Duodenal mucosa (tissue), 2 donors: ENCODE measurements around the gene TCF19.
A peak's percentile ranks its signal among the peaks of the same experiment; 100 is the strongest.

Experiments used
- H3K27ac ChIP-seq: one replicate; pipeline ENCODE4 v1.7.0; 2013; ENCODE audit warnings: low read depth, low read length
- H3K27me3 ChIP-seq, 2 donors: one replicate each; pipeline ENCODE4 v1.7.0; 2013; ENCODE audit warnings: low read length in 2 of 2, control low read depth in 1 of 2; ENCODE audit not compliant: insufficient read depth in 2 of 2, control insufficient read depth in 1 of 2
- H3K36me3 ChIP-seq, 2 donors: one replicate each; pipeline ENCODE4 v1.7.0; 2013; ENCODE audit warnings: low read length in 2 of 2, control low read depth in 1 of 2; ENCODE audit not compliant: insufficient read depth in 2 of 2, control insufficient read depth in 1 of 2
- H3K4me1 ChIP-seq, 2 donors: one replicate each; pipeline ENCODE4 v1.7.0; 2013; ENCODE audit warnings: low read length in 2 of 2, control low read depth in 1 of 2; ENCODE audit not compliant: insufficient read depth in 2 of 2, control insufficient read depth in 1 of 2
- H3K4me3 ChIP-seq, 2 donors: one replicate each; pipeline ENCODE4 v1.7.0; 2013; ENCODE audit warnings: low read length in 2 of 2, low read depth in 1 of 2
- H3K9ac ChIP-seq, 2 donors: one replicate each; pipeline ENCODE4 v1.7.0; 2013; ENCODE audit warnings: low read length in 2 of 2, low read depth in 1 of 2
- H3K9me3 ChIP-seq, 2 donors: one replicate each; pipeline ENCODE4 v1.7.0; 2013; ENCODE audit warnings: low read length in 2 of 2, control low read depth in 1 of 2; ENCODE audit not compliant: control insufficient read depth in 1 of 2

The TCF19 gene

DNA sequence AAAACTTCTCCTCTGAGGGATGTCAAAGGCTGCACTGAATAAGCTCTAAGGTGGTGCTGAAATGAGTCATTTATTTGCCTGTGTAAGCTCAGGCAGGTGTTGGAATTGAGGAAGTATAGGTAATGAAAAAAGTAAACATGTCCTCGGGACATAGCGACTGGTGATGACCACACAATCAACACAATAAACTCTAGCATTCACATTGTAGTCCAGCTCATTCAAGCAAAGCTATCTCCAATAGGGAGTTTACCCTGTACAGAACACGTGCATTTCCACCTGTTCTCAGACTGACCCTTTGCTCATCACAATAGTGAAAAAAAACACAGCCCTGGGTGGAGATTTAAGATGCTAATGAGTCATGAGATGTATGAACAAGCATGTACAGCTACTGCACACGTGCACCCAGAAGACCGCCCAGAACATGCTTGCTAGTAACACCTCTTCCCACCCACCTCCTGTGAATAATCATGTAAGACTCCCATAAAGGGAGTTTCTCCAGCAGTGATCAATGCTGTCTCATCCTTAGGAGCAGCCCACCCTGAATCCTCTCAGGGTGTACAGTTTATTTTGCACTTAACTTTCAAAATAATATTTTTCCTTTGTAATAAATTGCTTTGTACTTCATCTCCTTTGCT, 45.1 kb downstream of the TCF19 start:
- Histone ChIP-seq H3K4me3 (peak overlapping the region; percentile 66 to 84), H3K27ac (peak overlapping the region; percentile 88), H3K9me3 (no peaks in the 10 kb centered on the region), H3K27me3 (no peaks in the 10 kb centered on the region), H3K9ac (peak overlapping the region; percentile 35 to 72), H3K4me1 (peaks cover 53 to 61% of the 10 kb centered on the region in 2 donors), H3K36me3 (peaks cover 4% of the 10 kb centered on the region in 2 donors)

DNA sequence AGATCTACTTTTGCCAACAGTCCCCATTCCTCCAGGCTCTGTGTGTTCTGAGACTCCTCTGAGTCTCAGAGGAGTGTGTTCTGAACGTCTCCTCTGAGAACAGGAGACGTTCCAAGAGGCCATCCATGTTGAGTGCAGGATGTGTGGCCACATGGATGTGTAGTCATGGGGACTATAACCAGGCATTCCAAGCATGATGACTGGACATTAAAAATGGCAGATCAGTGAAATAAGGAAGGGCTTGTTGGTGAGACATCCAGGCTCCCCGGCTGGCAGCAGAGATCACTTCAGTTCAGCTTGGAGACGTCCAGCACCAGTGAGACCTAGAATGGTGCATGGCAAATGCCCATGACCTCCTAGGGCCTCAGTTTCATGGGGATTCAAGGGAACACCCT, 46.4 kb downstream of the TCF19 start:
- H3K27me3 ChIP-seq: no peaks in the 10 kb centered on the region
- peaks cover 57 to 67% of the 10 kb centered on the region in 2 donors for H3K4me1 ChIP-seq
- H3K27ac ChIP-seq: no peak overlapping the region
- H3K9ac ChIP-seq: peak overlapping the region in 1 of 2 donors; percentile 35
- peak overlapping the region; percentile 0 to 40 for H3K4me3 ChIP-seq
- no peaks in the 10 kb centered on the region for H3K9me3 ChIP-seq
- peaks cover 4% of the 10 kb centered on the region in 2 donors for H3K36me3 ChIP-seq

DNA sequence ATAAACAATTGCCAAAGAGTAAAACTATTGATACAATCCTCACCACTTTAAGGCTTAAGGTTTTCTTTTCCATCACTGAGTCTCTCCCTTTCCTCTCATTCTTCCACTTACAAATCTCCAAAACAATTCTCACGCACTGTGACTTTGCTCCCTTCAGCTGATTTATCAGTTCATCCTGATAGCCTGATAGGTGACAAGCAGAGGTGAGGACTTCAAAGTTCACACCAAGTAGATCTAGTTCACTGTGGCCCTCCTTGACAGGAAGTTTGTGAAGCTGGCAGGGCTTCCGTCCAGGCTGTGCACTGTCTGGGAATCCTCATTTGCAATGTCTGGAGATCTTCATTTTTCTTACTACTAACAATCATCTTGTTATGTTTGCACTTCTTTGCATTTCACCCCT, 47.2 kb downstream of the TCF19 start:
- H3K4me1 ChIP-seq: peaks cover 54 to 64% of the 10 kb centered on the region in 2 donors
- H3K36me3 ChIP-seq: peaks cover 4% of the 10 kb centered on the region in 2 donors
- H3K27ac ChIP-seq: no peak overlapping the region

DNA sequence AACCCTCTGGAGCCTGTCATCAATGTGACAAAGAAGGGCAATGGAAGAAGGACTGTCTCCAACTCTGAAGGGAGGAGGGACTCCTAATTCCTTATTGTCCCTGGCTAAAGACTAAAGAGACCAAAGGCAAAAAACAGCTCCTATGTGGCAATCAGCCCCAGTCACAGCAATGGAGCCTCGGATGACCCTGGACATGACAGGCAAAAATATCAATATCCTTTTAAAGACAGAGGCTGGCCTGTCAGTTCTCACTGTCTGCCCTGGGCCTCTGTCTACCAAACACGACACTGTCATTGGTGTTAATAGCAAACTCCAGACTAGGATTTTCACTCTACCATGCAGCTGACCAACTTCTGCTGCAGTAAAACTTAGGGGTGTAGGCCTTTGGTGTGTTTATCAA, 50.1 kb downstream of the TCF19 start:
- Histone ChIP-seq H3K9me3 (no peaks in the 10 kb centered on the region), H3K4me3 (no peak overlapping the region), H3K36me3 (no peaks in the 10 kb centered on the region), H3K27me3 (no peaks in the 10 kb centered on the region), H3K9ac (no peak overlapping the region), H3K27ac (no peak overlapping the region), H3K4me1 (peaks cover 42 to 45% of the 10 kb centered on the region in 2 donors)

More for the DNA sequence above, 47.2 kb downstream of the TCF19 start:
- Histone ChIP-seq H3K9me3 (no peaks in the 10 kb centered on the region), H3K9ac (no peak overlapping the region), H3K4me3 (no peak overlapping the region), H3K27me3 (no peaks in the 10 kb centered on the region)

DNA sequence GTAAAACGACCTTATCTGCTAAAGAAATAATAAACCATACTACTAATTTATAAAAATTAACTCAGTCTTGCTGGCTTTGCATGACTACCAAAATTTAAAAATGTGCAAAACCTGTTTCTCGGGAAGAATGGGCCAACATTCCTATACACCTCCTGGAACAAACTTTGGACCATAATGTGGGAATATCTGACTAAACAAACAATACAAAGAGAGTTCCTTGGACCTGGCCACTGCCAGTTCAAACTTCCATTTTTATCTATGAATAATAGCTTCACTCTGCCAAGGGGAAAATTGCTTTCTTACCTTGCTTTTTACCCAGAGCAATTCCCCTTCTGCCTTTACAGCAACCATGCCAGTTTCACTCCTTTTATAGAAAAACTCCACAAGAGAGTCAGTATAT, 50.7 kb downstream of the TCF19 start:
- Histone ChIP-seq H3K36me3 (no peaks in the 10 kb centered on the region), H3K9me3 (no peaks in the 10 kb centered on the region), H3K4me1 (peaks cover 38 to 40% of the 10 kb centered on the region in 2 donors), H3K9ac (no peak overlapping the region), H3K4me3 (no peak overlapping the region), H3K27me3 (no peaks in the 10 kb centered on the region), H3K27ac (no peak overlapping the region)

- Histone ChIP-seq H3K27ac (no peak overlapping the region), H3K4me1 (peaks cover 29 to 32% of the 10 kb centered on the region in 2 donors), H3K9ac (no peak overlapping the region), H3K9me3 (peaks cover 0 to 4% of the 10 kb centered on the region in 2 donors), H3K36me3 (no peaks in the 10 kb centered on the region), H3K4me3 (no peak overlapping the region), H3K27me3 (no peaks in the 10 kb centered on the region)
These were observed 51.7 kb downstream of the TCF19 start for GRCh38 chr6:31210123-31210522.

DNA sequence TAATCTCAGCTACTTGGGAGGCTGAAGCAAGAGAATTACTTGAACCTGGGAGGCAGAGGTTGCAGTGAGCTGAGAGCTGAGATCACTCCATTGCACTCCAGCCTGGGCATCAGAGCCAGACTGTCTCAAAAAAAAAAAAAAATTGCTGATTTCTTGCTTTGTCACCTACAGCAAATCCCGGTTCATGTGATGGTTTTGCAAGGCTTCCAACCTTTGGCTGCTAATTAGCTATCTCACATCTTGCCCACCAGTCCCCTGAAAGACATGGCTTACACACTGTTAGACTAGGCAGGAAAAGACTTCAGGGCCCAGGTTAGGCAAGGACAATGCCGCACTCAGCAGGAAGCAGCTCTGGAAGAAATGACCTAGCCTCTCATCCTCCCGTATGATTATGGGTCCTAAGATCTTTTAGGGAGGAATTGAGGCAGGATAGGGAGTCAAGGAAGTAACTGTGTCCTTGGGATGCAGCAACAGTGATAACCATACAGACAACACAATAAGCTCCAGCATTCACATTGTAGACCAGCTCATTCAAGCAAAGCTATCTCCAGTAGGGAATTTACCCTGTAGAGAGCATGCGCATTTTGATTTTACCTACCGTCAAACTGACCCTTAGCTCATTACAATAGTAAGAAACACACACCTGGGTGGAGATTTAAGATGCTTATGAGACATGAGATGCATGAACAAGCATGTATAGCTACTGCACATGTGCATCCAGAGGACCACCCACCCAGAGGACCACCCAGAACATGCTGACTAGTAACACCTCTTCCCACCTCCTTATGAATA, 52.5 kb downstream of the TCF19 start:
- Histone ChIP-seq H3K27me3 (no peaks in the 10 kb centered on the region), H3K9me3 (peaks cover 0 to 8% of the 10 kb centered on the region in 2 donors), H3K9ac (no peak overlapping the region), H3K36me3 (no peaks in the 10 kb centered on the region), H3K4me3 (no peak overlapping the region), H3K27ac (no peak overlapping the region), H3K4me1 (peaks cover 27 to 28% of the 10 kb centered on the region in 2 donors)
